ENCODE measurements around the gene SNCB.

The SNCB gene

DNA sequence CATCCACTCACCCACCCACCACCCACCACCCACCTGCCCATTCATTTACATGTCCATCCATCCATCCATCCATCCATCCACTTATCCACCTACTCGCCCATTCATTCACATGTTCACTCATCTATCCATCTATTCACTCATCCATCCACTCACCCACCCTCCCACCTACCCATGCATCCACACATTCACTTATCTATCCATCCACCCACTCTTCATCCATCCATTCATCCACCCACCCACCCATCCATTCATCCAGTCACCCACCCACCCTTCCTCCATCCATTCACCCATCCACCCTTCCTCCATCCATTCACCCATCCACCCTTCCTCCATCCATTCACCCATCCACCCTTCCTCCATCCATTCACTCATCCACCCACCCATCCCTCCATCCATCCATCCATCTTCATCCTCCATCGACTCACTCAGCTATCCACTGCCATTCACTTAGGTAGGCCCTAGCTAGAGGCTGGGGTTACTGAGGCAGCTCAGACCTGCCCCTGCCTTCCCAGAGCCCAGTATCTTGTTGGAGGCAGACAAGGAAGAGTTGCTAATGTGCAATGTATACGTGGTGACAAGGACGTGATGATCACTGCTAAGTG, 29.6 kb upstream of the SNCB start:
- Histone ChIP-seq H3K9me3 (ENCODE audit: low read length) (no peaks in the 10 kb centered on the region), H3K27ac (ENCODE audit: low read depth, low read length) (no peak overlapping the region), H3K4me1 (ENCODE audit: insufficient read depth, low read length) (peaks cover 10% of the 10 kb centered on the region), H3K9ac (ENCODE audit: low read length) (no peak overlapping the region), H3K4me3 (ENCODE audit: low read depth in 1 of 2, low read length in 2 of 2) (no peak overlapping the region), H3K36me3 (ENCODE audit: insufficient read depth, low read length) (no peaks in the 10 kb centered on the region), H3K27me3 (ENCODE audit: control insufficient read depth in 1 of 2, insufficient read depth in 2 of 2, low read length in 2 of 2) (peaks cover 5 to 7% of the 10 kb centered on the region in 2 donors)

DNA sequence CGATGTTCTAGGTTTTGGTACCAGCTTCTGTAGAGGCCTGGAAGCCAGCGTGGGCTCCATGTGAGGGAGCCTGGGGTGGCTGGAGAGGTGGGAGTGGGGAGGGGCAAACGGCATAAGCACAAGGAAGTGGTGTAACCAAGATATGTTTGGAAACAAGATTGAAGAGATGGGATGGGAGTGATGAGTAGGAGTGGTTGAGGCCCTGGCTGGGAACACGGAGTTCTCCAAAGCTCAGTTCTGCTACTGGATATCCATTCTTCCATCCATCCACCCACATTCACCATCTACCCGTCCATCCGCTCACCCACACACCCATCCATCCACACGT, 29.1 kb upstream of the SNCB start:
- H3K27ac ChIP-seq (ENCODE audit: low read depth, low read length) = no peak overlapping the region

DNA sequence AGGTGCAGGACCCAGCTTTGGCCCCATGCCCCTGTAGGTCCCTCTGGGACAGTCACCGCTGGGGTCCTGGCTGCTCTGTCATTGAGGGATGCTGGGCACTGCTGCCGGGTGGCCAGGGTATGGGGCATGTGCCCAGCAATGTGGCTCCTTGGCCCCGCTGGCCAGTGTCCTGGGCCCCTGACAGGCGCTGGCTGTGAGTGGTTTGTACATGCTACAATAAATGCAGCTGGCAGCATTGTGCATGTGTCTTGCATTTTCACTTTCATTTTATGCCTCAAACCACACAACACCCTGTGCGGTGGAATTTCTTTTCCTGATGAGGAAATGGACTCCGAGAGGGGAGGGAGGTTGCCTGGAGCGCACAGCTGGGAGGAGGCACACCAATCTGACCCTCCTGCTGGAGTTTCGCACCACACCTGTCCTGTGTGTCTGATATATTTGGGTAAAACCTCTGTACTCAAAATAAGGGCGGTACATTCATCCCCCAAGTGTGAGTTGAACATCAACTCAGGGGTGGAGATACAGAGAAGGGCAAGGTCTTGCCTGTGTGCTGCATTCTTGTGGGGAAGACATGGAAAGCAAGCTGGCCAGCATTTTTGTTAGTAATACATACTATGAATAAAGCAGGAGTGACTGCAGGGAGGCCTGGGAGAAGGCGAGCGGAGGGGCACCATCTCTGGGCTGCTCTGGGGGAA, 28.6 kb upstream of the SNCB start:
- H3K27me3 ChIP-seq (ENCODE audit: control insufficient read depth in 1 of 2, insufficient read depth in 2 of 2, low read length in 2 of 2) = peaks cover under 1 to 5% of the 10 kb centered on the region in 2 donors
- H3K9me3 ChIP-seq (ENCODE audit: low read length) = no peaks in the 10 kb centered on the region
- H3K4me1 ChIP-seq (ENCODE audit: insufficient read depth, low read length) = peaks cover 10% of the 10 kb centered on the region
- no peak overlapping the region for H3K27ac ChIP-seq (ENCODE audit: low read depth, low read length)
- no peak overlapping the region for H3K4me3 ChIP-seq (ENCODE audit: low read depth in 1 of 2, low read length in 2 of 2)
- H3K36me3 ChIP-seq (ENCODE audit: insufficient read depth, low read length) = peaks cover 1% of the 10 kb centered on the region
- H3K9ac ChIP-seq (ENCODE audit: low read length) = no peak overlapping the region

More for the DNA sequence above, 29.1 kb upstream of the SNCB start:
- Histone ChIP-seq H3K4me1 (ENCODE audit: insufficient read depth, low read length) (peaks cover 10% of the 10 kb centered on the region), H3K9ac (ENCODE audit: low read length) (no peak overlapping the region), H3K27me3 (ENCODE audit: control insufficient read depth in 1 of 2, insufficient read depth in 2 of 2, low read length in 2 of 2) (peaks cover 5% of the 10 kb centered on the region in 2 donors), H3K4me3 (ENCODE audit: low read depth in 1 of 2, low read length in 2 of 2) (no peak overlapping the region), H3K36me3 (ENCODE audit: insufficient read depth, low read length) (no peaks in the 10 kb centered on the region), H3K9me3 (ENCODE audit: low read length) (no peaks in the 10 kb centered on the region)

DNA sequence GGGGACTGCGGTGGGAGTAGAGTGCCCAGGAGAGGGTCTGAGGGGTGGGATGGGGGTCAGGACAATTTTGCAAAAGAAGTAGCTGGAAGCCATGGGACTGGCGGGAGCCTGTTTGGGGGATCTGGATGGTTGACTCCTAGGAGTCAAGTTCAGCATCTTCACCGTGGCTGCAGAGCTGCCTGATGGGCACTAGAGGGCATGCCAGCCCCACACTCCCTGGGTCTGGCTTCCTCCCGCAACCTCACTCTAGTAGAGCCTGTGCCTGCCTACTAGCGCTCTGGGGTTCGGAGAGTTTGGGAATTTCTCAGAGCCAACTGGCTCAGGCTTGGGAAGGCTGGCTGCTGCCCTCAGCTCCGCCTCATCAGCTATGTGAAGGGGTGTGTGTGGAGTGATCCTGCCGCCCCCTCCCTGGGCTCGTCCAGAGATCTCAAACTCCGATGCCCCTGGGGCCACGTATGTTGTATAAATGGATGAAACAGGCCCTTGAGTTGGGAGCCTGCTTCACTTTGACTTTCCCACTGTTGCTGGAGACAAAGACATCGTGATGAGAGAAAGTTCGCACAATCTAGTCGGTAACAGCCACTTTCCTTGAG, 27.8 kb upstream of the SNCB start:
- Histone ChIP-seq H3K4me3 (ENCODE audit: low read depth in 1 of 2, low read length in 2 of 2) (no peak overlapping the region), H3K36me3 (ENCODE audit: insufficient read depth, low read length) (peaks cover 10% of the 10 kb centered on the region), H3K4me1 (ENCODE audit: insufficient read depth, low read length) (peaks cover 10% of the 10 kb centered on the region), H3K27me3 (ENCODE audit: control insufficient read depth in 1 of 2, insufficient read depth in 2 of 2, low read length in 2 of 2) (peaks cover 0 to 5% of the 10 kb centered on the region in 2 donors), H3K27ac (ENCODE audit: low read depth, low read length) (no peak overlapping the region), H3K9me3 (ENCODE audit: low read length) (no peaks in the 10 kb centered on the region), H3K9ac (ENCODE audit: low read length) (no peak overlapping the region)

DNA sequence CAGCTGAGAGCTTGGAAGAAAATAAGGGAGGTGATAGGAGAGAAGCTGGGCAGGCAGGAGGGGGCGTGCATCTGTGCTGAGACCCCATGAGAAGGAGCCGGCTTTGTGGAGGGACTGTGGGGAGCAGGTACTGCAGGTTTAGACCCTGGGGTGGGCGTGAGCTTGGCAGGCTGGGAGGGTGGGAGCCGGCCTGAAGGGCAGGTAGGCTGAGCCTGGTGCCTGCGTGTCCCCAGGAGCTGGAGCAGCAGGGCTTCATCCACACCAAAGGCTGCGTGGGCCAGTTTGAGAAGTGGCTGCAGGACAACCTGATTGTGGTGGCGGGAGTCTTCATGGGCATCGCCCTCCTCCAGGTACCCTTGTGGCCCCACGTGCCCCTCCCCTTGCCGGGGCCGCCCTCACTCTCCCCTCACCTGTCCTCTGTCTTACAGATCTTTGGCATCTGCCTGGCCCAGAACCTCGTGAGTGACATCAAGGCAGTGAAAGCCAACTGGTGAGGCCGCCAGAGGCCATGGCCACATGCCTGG, 26.2 kb upstream of the SNCB start:
- Histone ChIP-seq H3K27ac (ENCODE audit: low read depth, low read length) (no peak overlapping the region), H3K9ac (ENCODE audit: low read length) (no peak overlapping the region), H3K9me3 (ENCODE audit: low read length) (no peaks in the 10 kb centered on the region), H3K4me1 (ENCODE audit: insufficient read depth, low read length) (peaks cover 10% of the 10 kb centered on the region), H3K4me3 (ENCODE audit: low read depth in 1 of 2, low read length in 2 of 2) (no peak overlapping the region), H3K27me3 (ENCODE audit: control insufficient read depth in 1 of 2, insufficient read depth in 2 of 2, low read length in 2 of 2) (no peaks in the 10 kb centered on the region), H3K36me3 (ENCODE audit: insufficient read depth, low read length) (peaks cover 16% of the 10 kb centered on the region)

DNA sequence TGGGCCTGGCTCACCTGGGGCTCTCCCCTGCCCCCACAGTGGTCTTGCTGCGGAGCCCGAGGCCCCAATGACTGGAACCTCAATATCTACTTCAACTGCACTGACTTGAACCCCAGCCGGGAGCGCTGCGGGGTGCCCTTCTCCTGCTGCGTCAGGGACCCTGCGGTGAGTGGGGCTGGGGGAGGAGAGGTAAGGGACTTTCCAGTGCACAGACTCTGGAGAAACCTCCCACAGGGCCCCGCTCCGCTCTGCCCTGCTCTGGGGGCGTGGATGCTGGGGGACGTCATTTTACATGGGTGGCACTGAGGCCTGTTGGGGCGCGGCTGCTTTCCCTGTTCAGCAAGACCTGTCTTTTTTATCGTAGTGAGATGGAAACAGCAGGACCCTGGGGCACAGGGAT, 24.5 kb upstream of the SNCB start:
- H3K9ac ChIP-seq (ENCODE audit: low read length) = no peak overlapping the region
- H3K27me3 ChIP-seq (ENCODE audit: control insufficient read depth in 1 of 2, insufficient read depth in 2 of 2, low read length in 2 of 2) = no peaks in the 10 kb centered on the region
- H3K9me3 ChIP-seq (ENCODE audit: low read length) = no peaks in the 10 kb centered on the region
- H3K36me3 ChIP-seq (ENCODE audit: insufficient read depth, low read length) = peaks cover 16% of the 10 kb centered on the region
- H3K27ac ChIP-seq (ENCODE audit: low read depth, low read length) = no peak overlapping the region
- H3K4me1 ChIP-seq (ENCODE audit: insufficient read depth, low read length) = peaks cover 10% of the 10 kb centered on the region
- H3K4me3 ChIP-seq (ENCODE audit: low read depth in 1 of 2, low read length in 2 of 2) = no peak overlapping the region

DNA sequence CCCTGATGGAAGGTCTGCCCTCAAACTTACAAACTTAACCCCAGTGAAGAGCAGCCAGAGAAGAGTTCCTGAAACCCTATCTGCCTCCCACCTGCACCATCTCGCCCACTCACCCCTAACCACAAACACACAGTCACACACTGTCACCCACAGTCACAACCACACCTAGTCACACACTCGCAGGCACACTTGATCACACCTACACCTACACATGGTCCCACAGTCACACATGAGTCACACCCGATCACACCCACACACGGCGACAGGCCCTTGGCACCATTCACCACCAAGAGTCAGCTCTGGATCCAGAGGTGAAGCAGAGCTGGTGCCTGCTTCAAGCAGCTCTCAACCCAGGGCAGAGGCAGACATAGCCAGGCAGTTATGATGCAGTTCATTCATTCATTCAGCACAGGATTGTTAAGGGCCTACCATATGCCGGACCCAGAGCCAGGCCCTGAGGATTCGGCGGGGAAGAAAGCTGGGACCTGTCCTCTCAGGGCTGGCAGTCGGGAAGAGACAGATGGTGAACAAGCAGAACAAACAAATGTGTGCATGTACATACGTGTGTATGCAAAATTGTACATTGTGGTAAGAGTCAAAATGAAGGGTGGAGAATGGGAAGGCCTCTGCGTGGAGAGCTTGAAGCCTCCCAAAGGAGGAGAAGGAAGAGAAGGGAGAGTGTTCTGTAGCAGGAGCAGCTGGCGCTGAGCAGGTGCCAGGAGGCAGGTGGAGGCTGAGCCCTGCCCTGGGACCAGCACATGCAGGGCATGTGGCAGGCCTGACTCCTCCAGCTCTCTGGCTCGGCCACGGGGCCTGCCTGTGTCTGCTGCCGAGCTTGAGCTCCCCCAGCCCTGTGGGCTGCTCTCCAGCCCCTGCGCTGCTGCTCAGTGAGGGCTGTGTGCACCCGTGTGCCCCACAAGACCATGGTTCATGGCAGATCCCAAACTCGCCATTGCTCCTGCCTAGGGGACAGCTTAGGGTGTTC, 23.4 kb upstream of the SNCB start:
- H3K4me1 ChIP-seq (ENCODE audit: insufficient read depth, low read length) = peaks cover 10% of the 10 kb centered on the region
- no peak overlapping the region for H3K9ac ChIP-seq (ENCODE audit: low read length)
- no peak overlapping the region for H3K4me3 ChIP-seq (ENCODE audit: low read depth in 1 of 2, low read length in 2 of 2)
- no peaks in the 10 kb centered on the region for H3K9me3 ChIP-seq (ENCODE audit: low read length)
- peaks cover 16% of the 10 kb centered on the region for H3K36me3 ChIP-seq (ENCODE audit: insufficient read depth, low read length)
- no peaks in the 10 kb centered on the region for H3K27me3 ChIP-seq (ENCODE audit: control insufficient read depth in 1 of 2, insufficient read depth in 2 of 2, low read length in 2 of 2)
- no peak overlapping the region for H3K27ac ChIP-seq (ENCODE audit: low read depth, low read length)

- H3K36me3 ChIP-seq (ENCODE audit: insufficient read depth, low read length) = peaks cover 16% of the 10 kb centered on the region
- H3K27ac ChIP-seq (ENCODE audit: low read depth, low read length) = no peak overlapping the region
- peaks cover 13% of the 10 kb centered on the region for H3K4me1 ChIP-seq (ENCODE audit: insufficient read depth, low read length)
- H3K27me3 ChIP-seq (ENCODE audit: control insufficient read depth in 1 of 2, insufficient read depth in 2 of 2, low read length in 2 of 2) = no peaks in the 10 kb centered on the region
- no peaks in the 10 kb centered on the region for H3K9me3 ChIP-seq (ENCODE audit: low read length)
- no peak overlapping the region for H3K4me3 ChIP-seq (ENCODE audit: low read depth in 1 of 2, low read length in 2 of 2)
- no peak overlapping the region for H3K9ac ChIP-seq (ENCODE audit: low read length)
Measured at GRCh38 chr5:176652136-176652535, 21.8 kb upstream of the SNCB start.

DNA sequence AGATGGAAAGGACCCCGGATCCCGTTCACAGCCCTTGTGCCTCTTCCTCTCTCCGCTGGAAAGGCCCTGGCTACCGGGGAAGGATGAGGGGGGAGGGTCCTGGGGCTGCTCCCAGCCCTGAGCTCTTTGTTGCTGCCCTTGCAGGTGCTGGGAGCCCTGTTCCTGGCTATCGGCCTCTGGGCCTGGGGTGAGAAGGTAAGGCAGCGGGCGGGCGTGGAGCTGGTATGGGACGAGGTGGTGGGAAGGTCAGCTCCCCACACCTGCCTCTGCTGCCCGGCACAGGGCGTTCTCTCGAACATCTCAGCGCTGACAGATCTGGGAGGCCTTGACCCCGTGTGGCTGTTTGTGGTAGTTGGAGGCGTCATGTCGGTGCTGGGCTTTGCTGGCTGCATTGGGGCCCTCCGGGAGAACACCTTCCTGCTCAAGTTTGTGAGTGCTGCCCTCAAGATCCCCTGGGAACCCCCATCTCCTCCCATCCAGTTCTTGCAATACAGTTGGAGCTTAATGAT, 21.2 kb upstream of the SNCB start:
- Histone ChIP-seq H3K9ac (ENCODE audit: low read length) (no peak overlapping the region), H3K27ac (ENCODE audit: low read depth, low read length) (no peak overlapping the region), H3K4me3 (ENCODE audit: low read depth in 1 of 2, low read length in 2 of 2) (no peak overlapping the region), H3K36me3 (ENCODE audit: insufficient read depth, low read length) (peaks cover 16% of the 10 kb centered on the region), H3K27me3 (ENCODE audit: control insufficient read depth in 1 of 2, insufficient read depth in 2 of 2, low read length in 2 of 2) (no peaks in the 10 kb centered on the region), H3K9me3 (ENCODE audit: low read length) (no peaks in the 10 kb centered on the region), H3K4me1 (ENCODE audit: insufficient read depth, low read length) (peaks cover 16% of the 10 kb centered on the region)

GRCh38 chr5:176650354-176650884, 20.1 kb upstream of the SNCB start:
- H3K27me3 ChIP-seq (ENCODE audit: control insufficient read depth in 1 of 2, insufficient read depth in 2 of 2, low read length in 2 of 2) = no peaks in the 10 kb centered on the region
- H3K9me3 ChIP-seq (ENCODE audit: low read length) = no peaks in the 10 kb centered on the region
- peaks cover 16% of the 10 kb centered on the region for H3K36me3 ChIP-seq (ENCODE audit: insufficient read depth, low read length)
- peaks cover 17% of the 10 kb centered on the region for H3K4me1 ChIP-seq (ENCODE audit: insufficient read depth, low read length)
- no peak overlapping the region for H3K4me3 ChIP-seq (ENCODE audit: low read depth in 1 of 2, low read length in 2 of 2)
- H3K27ac ChIP-seq (ENCODE audit: low read depth, low read length) = no peak overlapping the region
- no peak overlapping the region for H3K9ac ChIP-seq (ENCODE audit: low read length)
